OCI-LY3 (cell line): Measurements from ENCODE around the gene JDP2.

ENCODE experiments used
- CTCF ChIP-seq: fragments of 200-600, 300-600 bp; sonication (generic); IDR thresholded peaks from 2 replicates; pipeline ENCODE4 v1.5.1; 2014; ENCODE audit warnings: antibody characterized with exemption, low read length, low read depth
- EZH2phosphoT487 ChIP-seq: fragments of 200-600 bp; shearing (Covaris generic); IDR thresholded peaks from 2 replicates; pipeline ENCODE4 v1.6.1; 2018; ENCODE audit warnings: antibody characterized with exemption, mixed run types, low read depth

GRCh38 chr14:75442642-75443041, 14.8 kb downstream of the JDP2 start:
- no peak for TF ChIP-seq CTCF
- no peak for TF ChIP-seq EZH2phosphoT487
